ENCODE results near the gene MXD3. TPM values are rescaled to one million over a fixed set of nuclear protein-coding genes. Genes with fewer than 3 reads are reported as not detected.

MXD3 gene
- total RNA-seq, 1 donor from 2014 or later, result 29.5 TPM

- H3K27me3 Mint-ChIP-seq, result no peaks in the 10 kb centered on the region
- no peak overlapping the region for H3K4me3 Mint-ChIP-seq
- TF ChIP-seq, protein P1, sequence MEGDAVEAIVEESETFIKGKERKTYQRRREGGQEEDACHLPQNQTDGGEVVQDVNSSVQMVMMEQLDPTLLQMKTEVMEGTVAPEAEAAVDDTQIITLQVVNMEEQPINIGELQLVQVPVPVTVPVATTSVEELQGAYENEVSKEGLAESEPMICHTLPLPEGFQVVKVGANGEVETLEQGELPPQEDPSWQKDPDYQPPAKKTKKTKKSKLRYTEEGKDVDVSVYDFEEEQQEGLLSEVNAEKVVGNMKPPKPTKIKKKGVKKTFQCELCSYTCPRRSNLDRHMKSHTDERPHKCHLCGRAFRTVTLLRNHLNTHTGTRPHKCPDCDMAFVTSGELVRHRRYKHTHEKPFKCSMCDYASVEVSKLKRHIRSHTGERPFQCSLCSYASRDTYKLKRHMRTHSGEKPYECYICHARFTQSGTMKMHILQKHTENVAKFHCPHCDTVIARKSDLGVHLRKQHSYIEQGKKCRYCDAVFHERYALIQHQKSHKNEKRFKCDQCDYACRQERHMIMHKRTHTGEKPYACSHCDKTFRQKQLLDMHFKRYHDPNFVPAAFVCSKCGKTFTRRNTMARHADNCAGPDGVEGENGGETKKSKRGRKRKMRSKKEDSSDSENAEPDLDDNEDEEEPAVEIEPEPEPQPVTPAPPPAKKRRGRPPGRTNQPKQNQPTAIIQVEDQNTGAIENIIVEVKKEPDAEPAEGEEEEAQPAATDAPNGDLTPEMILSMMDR (conservative IDR thresholded peaks at IDR 0.05), result no peak
- H3K9me3 Mint-ChIP-seq, result no peaks in the 10 kb centered on the region
- no peaks in the 10 kb centered on the region for H3K4me1 Mint-ChIP-seq (ENCODE audit: unreplicated experiment)
- H3K27ac Mint-ChIP-seq, result no peak overlapping the region
- H3K36me3 Mint-ChIP-seq, result peaks cover 17% of the 10 kb centered on the region
- no peak for DNase-seq (ENCODE audit: extremely low spot score, unreplicated experiment)
Measured at GRCh38 chr5:177339107-177339638, 27.5 kb upstream of the MXD3 start.

GRCh38 chr5:177338251-177339106 is 26.8 kb upstream of the MXD3 start:
- no peak for DNase-seq (ENCODE audit: extremely low spot score, unreplicated experiment)
- Mint-ChIP-seq H3K27me3 (no peaks in the 10 kb centered on the region), H3K9me3 (no peaks in the 10 kb centered on the region), H3K4me1 (ENCODE audit: unreplicated experiment) (no peaks in the 10 kb centered on the region), H3K4me3 (no peak overlapping the region), H3K36me3 (peaks cover 20% of the 10 kb centered on the region), H3K27ac (no peak overlapping the region)
- TF ChIP-seq, protein P1 (conservative IDR thresholded peaks at IDR 0.05), result no peak

GRCh38 chr5:177336603-177337494 is 25.2 kb upstream of the MXD3 start:
- H3K36me3 Mint-ChIP-seq, result peaks cover 17% of the 10 kb centered on the region
- TF ChIP-seq, protein P1 (conservative IDR thresholded peaks at IDR 0.05), result no peak
- no peaks in the 10 kb centered on the region for H3K4me1 Mint-ChIP-seq (ENCODE audit: unreplicated experiment)
- H3K27ac Mint-ChIP-seq, result no peak overlapping the region
- no peak for DNase-seq (ENCODE audit: extremely low spot score, unreplicated experiment)
- H3K9me3 Mint-ChIP-seq, result no peaks in the 10 kb centered on the region
- no peak overlapping the region for H3K4me3 Mint-ChIP-seq
- no peaks in the 10 kb centered on the region for H3K27me3 Mint-ChIP-seq

DNA sequence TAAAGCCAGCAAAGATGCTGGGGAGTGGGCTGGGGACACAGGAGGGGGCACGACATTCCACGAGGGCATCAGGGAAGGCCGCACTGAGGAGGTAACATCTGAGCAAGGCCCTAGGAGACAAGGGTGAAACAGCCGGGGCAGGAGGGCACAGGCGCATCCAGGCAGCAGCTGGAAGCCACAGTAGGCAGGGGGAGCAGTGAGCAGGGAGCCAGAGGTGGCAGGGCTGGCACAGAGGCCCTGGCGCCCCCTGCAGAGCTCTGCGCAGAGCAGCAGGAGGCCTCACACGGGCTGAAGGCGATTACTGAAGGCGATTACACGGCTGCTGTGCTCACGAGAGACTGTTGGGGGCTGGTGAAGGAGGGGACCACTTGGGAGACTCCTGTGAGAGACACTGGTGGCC is 24.4 kb upstream of the MXD3 start:
- no peak for DNase-seq (ENCODE audit: extremely low spot score, unreplicated experiment)
- no peak overlapping the region for H3K27ac Mint-ChIP-seq
- TF ChIP-seq, protein P1 (conservative IDR thresholded peaks at IDR 0.05), result peak; percentile 41
- H3K4me1 Mint-ChIP-seq (ENCODE audit: unreplicated experiment), result no peaks in the 10 kb centered on the region
- H3K4me3 Mint-ChIP-seq, result no peak overlapping the region
- H3K36me3 Mint-ChIP-seq, result peaks cover 10% of the 10 kb centered on the region
- H3K27me3 Mint-ChIP-seq, result no peaks in the 10 kb centered on the region
- H3K9me3 Mint-ChIP-seq, result no peaks in the 10 kb centered on the region

- no peak for DNase-seq (ENCODE audit: extremely low spot score, unreplicated experiment)
- TF ChIP-seq, protein P1 (conservative IDR thresholded peaks at IDR 0.05), result no peak
- Mint-ChIP-seq H3K27ac (no peak overlapping the region), H3K27me3 (no peaks in the 10 kb centered on the region), H3K4me1 (ENCODE audit: unreplicated experiment) (no peaks in the 10 kb centered on the region), H3K9me3 (no peaks in the 10 kb centered on the region), H3K4me3 (no peak overlapping the region), H3K36me3 (peaks cover 10% of the 10 kb centered on the region)
Measured at GRCh38 chr5:177335701-177336065, 24.0 kb upstream of the MXD3 start.
